Heart right ventricle (tissue), 16 donors: ENCODE results near the gene CHRNB1. TPM values are rescaled to one million over a fixed set of nuclear protein-coding genes. Genes with fewer than 3 reads are reported as not detected.

Experiments
- ATAC-seq, 8 donors: fragments of 200-7000 bp; cut with Tn5 transposase; one replicate each; pipeline ENCODE4 v1.9.1; 2020; ENCODE audit warnings: mild to moderate bottlenecking in 8 of 8, moderate library complexity in 8 of 8, moderate number of reproducible peaks in 1 of 8
- DNase-seq, 2 donors: peaks; one replicate each; pipeline ENCODE4 v3.0.0-alpha.2; 2020
- H3K27ac ChIP-seq, 10 donors: fragments of 200-600 bp; sonication (generic) in 2 of 10; one replicate each; pipeline versions ENCODE4 v1.5.0 to v1.8.0; 2020 to 2022; ENCODE audit warnings: mild to moderate bottlenecking in 3 of 10
- H3K27me3 ChIP-seq, 7 donors: fragments of 200-600 bp; one replicate each; pipeline ENCODE4 v1.8.0; 2021 to 2022; ENCODE audit warnings: mild to moderate bottlenecking in 2 of 7
- H3K36me3 ChIP-seq, 9 donors: fragments of 200-600 bp; sonication (generic) in 1 of 9; one replicate each; pipeline versions ENCODE4 v1.5.0 to v1.8.0; 2020 to 2022; ENCODE audit warnings: mild to moderate bottlenecking in 2 of 9
- H3K4me1 ChIP-seq, 9 donors: fragments of 200-600 bp; sonication (generic) in 1 of 9; one replicate each; pipeline versions ENCODE4 v1.5.0 to v1.8.0; 2020 to 2022; ENCODE audit warnings: mild to moderate bottlenecking in 4 of 9
- H3K4me3 ChIP-seq, 10 donors: fragments of 200-600 bp; sonication (generic) in 2 of 10; one replicate each; pipeline versions ENCODE4 v1.5.0 to v1.8.0; 2020 to 2022; ENCODE audit warnings: mild to moderate bottlenecking in 7 of 10, moderate library complexity in 2 of 10
- H3K9me3 ChIP-seq, 11 donors: fragments of 200-600 bp in 10 of 11; sonication (generic) in 2 of 11; one replicate each; pipeline versions ENCODE4 v1.5.0 to v1.8.0; 2013 to 2022; ENCODE audit warnings: mild to moderate bottlenecking in 2 of 11, control low read depth in 1 of 11, moderate library complexity in 1 of 11
- CTCF ChIP-seq, 9 donors: fragments of 200-600 bp; sonication (generic) in 2 of 9; IDR thresholded peaks; one replicate each; pipeline versions ENCODE4 v1.5.0 to v1.8.0; 2021 to 2022; ENCODE audit warnings: antibody characterized with exemption in 9 of 9, mild to moderate bottlenecking in 5 of 9, moderate library complexity in 1 of 9
- WGBS, 2 donors: extraction: QIAGEN DNeasy Blood & Tissue Kit; methylation state at CpG; one replicate each; pipeline ENCODE4 v1.1.7; 2013; ENCODE audit warnings: inconsistent platforms in 1 of 2; 5-methylcytosine and 5-hydroxymethylcytosine counted together
- intact Hi-C, 10 donors: fragments of 100-400 bp; cut with DNase I; formaldehyde crosslinking; loops; one replicate each; pipeline versions ENCODE4 v1.11.1 to v1.14.2; 2022
- polyA plus RNA-seq, 2 donors: library from polyadenylated mRNA; stranded (reverse); fragments of 200-250 nt; gene quantifications; one replicate each; pipeline ENCODE4 v1.2.3, GENCODE V29; 2013
- total RNA-seq, 10 donors: library from RNA; stranded (reverse); fragmentation: NEBNext Ultra II Directional in 3 of 10; extraction: Animal tissue kit (Norgen Biotek cat#: 25700) in 3 of 10; gene quantifications; one replicate each; pipeline versions ENCODE4 v1.2.1 to v1.2.4, GENCODE V29; 2021 to 2023
- donor health status: Arrhythmogenic right ventricular cardiomyopathy.
- donor health status: ischemic (EF 13 %, LVEDD 7.1; RV severe dilation, severe dysfunction).
- donor health status: healthy with polysubstance abuse.
- donor health status: DM: no; HTN: yes; CAD: no.
- donor health status: DM: no; HTN: no; CAD: no.
- donor health status: ischemic (EF 25% LVEDD 6.9; RV normal size, moderate dysfunction).
- donor health status: ischemic (EF 25% LVEDD 5.7; RV mildly dilated, moderate dysfunction).
- donor health status: healthy.
- donor health status: DM: yes; HTN: yes; CAD: no.
- donor health status: Ischemic cardiomyopathy.
- donor health status: ischemic (EF 35%, LVEDD 5.7; RV mildly dilated, moderate dysfunction).
- donor health status: nonischemic (EF 11% LVEDD 7.7; RV severe dilation, severe dysfunction).
- donor health status: DM: yes; HTN: yes; CAD: no.
- donor health status: PGD.
- donor health status: ischemic (EF 29% LVEDD 5.4; RV normal size, mild dysfunction).
- donor health status: nonischemic (EF 23%, LVEDD 6.1; RV moderate dilation, normal function).

CHRNB1 gene
- total and polyA plus RNA-seq, 12 donors, result 5.4 to 25.4 (median 10.4) TPM

GRCh38 chr17:7407485-7408251, 37.2 kb upstream of the CHRNB1 start, which contains the start of gene NLGN2:
NLGN2 (plus strand) TSS chr17:7407845; CDS start chr17:7408256, 411 bp downstream.
- no peak for ATAC-seq
- intact Hi-C loops, result no loop called here
- H3K27me3 ChIP-seq, result peaks cover 0 to 17% (median 0%) of the 10 kb centered on the region in 7 donors
- no peak within 1 kb of the TSS for H3K27ac ChIP-seq
- no peak for DNase-seq
- H3K4me3 ChIP-seq, result no peak within 1 kb of the TSS
- no peak for TF ChIP-seq CTCF (IDR thresholded peaks at IDR 0.05)
- peaks cover 0 to 11% (median 0%) of the 10 kb centered on the region in 9 donors for H3K36me3 ChIP-seq
- no peaks in the 10 kb centered on the region for H3K9me3 ChIP-seq
- peaks cover 6 to 19% (median 13%) of the 10 kb centered on the region in 9 donors for H3K4me1 ChIP-seq
- WGBS, 2 donors, result 57 to 60% methylated on average over 10 to 11 of the region's 12 CpGs

GRCh38 chr17:7408252-7408727, 36.6 kb upstream of the CHRNB1 start:
- 59 to 71% methylated on average over 42 to 58 of the region's 58 CpGs for WGBS, 2 donors

GRCh38 chr17:7408863-7409262, 36.0 kb upstream of the CHRNB1 start:
- Histone ChIP-seq H3K4me1 (peaks cover 0 to 12% (median 6%) of the 10 kb centered on the region in 9 donors), H3K4me3 (no peak overlapping the region), H3K27me3 (peaks cover 0 to 17% (median 0%) of the 10 kb centered on the region in 7 donors), H3K9me3 (no peaks in the 10 kb centered on the region), H3K27ac (no peak overlapping the region), H3K36me3 (peaks cover 0 to 11% (median 0%) of the 10 kb centered on the region in 9 donors)
- intact Hi-C loops, result no loop called here
- no peak for DNase-seq
- WGBS, 2 donors, result 75 to 85% methylated on average over 6 of the region's 6 CpGs
- no peak for TF ChIP-seq CTCF (IDR thresholded peaks at IDR 0.05)
- no peak for ATAC-seq

More at GRCh38 chr17:7408252-7408727, 36.6 kb upstream of the CHRNB1 start:
- no peak for TF ChIP-seq CTCF (IDR thresholded peaks at IDR 0.05)
- Histone ChIP-seq H3K4me1 (peaks cover 0 to 13% (median 7%) of the 10 kb centered on the region in 9 donors), H3K36me3 (peaks cover 0 to 11% (median 0%) of the 10 kb centered on the region in 9 donors), H3K4me3 (no peak overlapping the region), H3K9me3 (no peaks in the 10 kb centered on the region), H3K27ac (no peak overlapping the region), H3K27me3 (peaks cover 0 to 17% (median 0%) of the 10 kb centered on the region in 7 donors)
- intact Hi-C loops, result no loop called here
- DNase-seq (no peak), ATAC-seq (no peak)

- no peak overlapping the region for H3K4me3 ChIP-seq
- no peak for TF ChIP-seq CTCF (IDR thresholded peaks at IDR 0.05)
- ATAC-seq (no peak), DNase-seq (no peak)
- 93 to 96% methylated on average over 6 of the region's 6 CpGs for WGBS, 2 donors
- intact Hi-C loops, result no loop called here
- peaks cover 0 to 16% (median 0%) of the 10 kb centered on the region in 7 donors for H3K27me3 ChIP-seq
- H3K27ac ChIP-seq, result no peak overlapping the region
- H3K36me3 ChIP-seq, result peaks cover 0 to 11% (median 0%) of the 10 kb centered on the region in 9 donors
- H3K4me1 ChIP-seq, result peaks cover 0 to 12% (median 6%) of the 10 kb centered on the region in 9 donors
- no peaks in the 10 kb centered on the region for H3K9me3 ChIP-seq
Observed at GRCh38 chr17:7409716-7410115, 35.1 kb upstream of the CHRNB1 start.
